Erythroblast (primary cell): Measurements from ENCODE around the gene CAPN5.

ENCODE experiments used
- GATA1 ChIP-seq: IDR thresholded peaks from 2 replicates; pipeline ENCODE4 v1.6.1; 2011; ENCODE audit warnings: low read depth, mild to moderate bottlenecking, control low read depth, low read length, moderate library complexity
- POLR2A ChIP-seq: IDR thresholded peaks from 2 replicates; pipeline ENCODE4 v1.6.1; 2011; ENCODE audit warnings: mild to moderate bottlenecking, low read length

DNA sequence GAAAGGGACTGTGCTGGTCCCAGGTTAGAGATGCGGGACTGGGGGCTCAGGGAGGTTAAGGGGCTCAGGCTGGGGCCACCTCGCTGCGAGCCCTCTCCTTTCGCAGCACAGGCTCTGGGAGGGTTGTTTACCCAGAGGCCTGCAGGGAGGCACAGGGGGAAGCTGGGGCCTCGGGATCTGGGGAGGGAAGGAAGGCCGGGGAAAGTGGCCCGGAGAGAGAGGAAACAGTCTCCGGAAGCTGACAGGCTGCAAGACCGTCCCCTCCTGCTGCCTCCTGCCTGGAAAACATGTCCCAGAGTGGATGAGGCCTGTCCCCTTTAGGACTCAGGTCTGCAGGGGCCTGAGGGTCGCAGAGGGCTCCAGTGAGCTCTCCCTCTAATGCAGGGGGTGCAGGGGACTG lies 106.7 kb downstream of the CAPN5 start:
- no peak for TF ChIP-seq POLR2A
- no peak for TF ChIP-seq GATA1
